ENCODE data around the gene KCP.

The KCP gene

GRCh38 chr7:128836729-128837348 is 73.7 kb downstream of the KCP start:
- no peaks in the 10 kb centered on the region for H3K27me3 ChIP-seq (ENCODE audit: insufficient read depth, poor library complexity, severe bottlenecking)
- H3K36me3 ChIP-seq (ENCODE audit: low read depth) = no peaks in the 10 kb centered on the region
- H3K4me3 ChIP-seq (ENCODE audit: severe bottlenecking) = no peak overlapping the region
- no peak overlapping the region for H3K27ac ChIP-seq (ENCODE audit: poor library complexity, severe bottlenecking)
- ATAC-seq (ENCODE audit: low read depth) (no peak), DNase-seq (ENCODE audit: low spot score) (peak; percentile 52)
- no peaks in the 10 kb centered on the region for H3K4me1 ChIP-seq (ENCODE audit: insufficient read depth, poor library complexity, severe bottlenecking)
- TF ChIP-seq CTCF (IDR thresholded peaks at IDR 0.05; ENCODE audit: poor library complexity, severe bottlenecking) = no peak
- no peaks in the 10 kb centered on the region for H3K9me3 ChIP-seq (ENCODE audit: severe bottlenecking)

GRCh38 chr7:128835790-128836641 is 74.5 kb downstream of the KCP start:
- ATAC-seq (ENCODE audit: low read depth) (no peak), DNase-seq (ENCODE audit: low spot score) (no peak)
- H3K27ac ChIP-seq (ENCODE audit: poor library complexity, severe bottlenecking) = no peak overlapping the region
- no peaks in the 10 kb centered on the region for H3K36me3 ChIP-seq (ENCODE audit: low read depth)
- no peak for TF ChIP-seq CTCF (IDR thresholded peaks at IDR 0.05; ENCODE audit: poor library complexity, severe bottlenecking)
- no peaks in the 10 kb centered on the region for H3K27me3 ChIP-seq (ENCODE audit: insufficient read depth, poor library complexity, severe bottlenecking)
- no peak overlapping the region for H3K4me3 ChIP-seq (ENCODE audit: severe bottlenecking)
- no peaks in the 10 kb centered on the region for H3K4me1 ChIP-seq (ENCODE audit: insufficient read depth, poor library complexity, severe bottlenecking)
- H3K9me3 ChIP-seq (ENCODE audit: severe bottlenecking) = no peaks in the 10 kb centered on the region

GRCh38 chr7:128835231-128835751 is 75.2 kb downstream of the KCP start:
- Histone ChIP-seq H3K27me3 (ENCODE audit: insufficient read depth, poor library complexity, severe bottlenecking) (peaks cover 4% of the 10 kb centered on the region), H3K9me3 (ENCODE audit: severe bottlenecking) (no peaks in the 10 kb centered on the region), H3K4me3 (ENCODE audit: severe bottlenecking) (no peak overlapping the region), H3K4me1 (ENCODE audit: insufficient read depth, poor library complexity, severe bottlenecking) (no peaks in the 10 kb centered on the region), H3K27ac (ENCODE audit: poor library complexity, severe bottlenecking) (no peak overlapping the region), H3K36me3 (ENCODE audit: low read depth) (no peaks in the 10 kb centered on the region)
- ATAC-seq (ENCODE audit: low read depth) = no peak
- no peak for TF ChIP-seq CTCF (IDR thresholded peaks at IDR 0.05; ENCODE audit: poor library complexity, severe bottlenecking)
- no peak for DNase-seq (ENCODE audit: low spot score)

GRCh38 chr7:128833946-128834325 is 76.6 kb downstream of the KCP start:
- Histone ChIP-seq H3K9me3 (ENCODE audit: severe bottlenecking) (no peaks in the 10 kb centered on the region), H3K4me3 (ENCODE audit: severe bottlenecking) (no peak overlapping the region), H3K36me3 (ENCODE audit: low read depth) (no peaks in the 10 kb centered on the region), H3K27ac (ENCODE audit: poor library complexity, severe bottlenecking) (no peak overlapping the region), H3K27me3 (ENCODE audit: insufficient read depth, poor library complexity, severe bottlenecking) (peaks cover 4% of the 10 kb centered on the region), H3K4me1 (ENCODE audit: insufficient read depth, poor library complexity, severe bottlenecking) (peaks cover 7% of the 10 kb centered on the region)
- TF ChIP-seq CTCF (IDR thresholded peaks at IDR 0.05; ENCODE audit: poor library complexity, severe bottlenecking) = no peak
- ATAC-seq (ENCODE audit: low read depth) (peak; percentile 2; the same call in 1 of the 3 replicates), DNase-seq (ENCODE audit: low spot score) (no peak)
